GM12878 (cell line): ENCODE measurements around the gene PAQR8. TPM values are rescaled to one million over a fixed set of nuclear protein-coding genes. Genes with fewer than 3 reads are reported as not detected.

Experiments used
- ATAC-seq: fragments of 200-7000 bp; cut with Tn5 transposase; 3 replicates; pipeline ENCODE4 v1.9.1; 2020; ENCODE audit warnings: mild to moderate bottlenecking, moderate library complexity
- BruUV-seq: library from RNA; stranded (reverse); fragments of 400-500 nt; replicated peaks from 2 replicates; lab custom pipeline; 2021; lab: Mats Ljungman, UMichigan
- CTCF ChIA-PET: fragments of 300-600 bp; sonication (Branson Sonifier 250); formaldehyde crosslinking; extraction: SDS; loops from one replicate; lab custom pipeline; 2021; ENCODE audit warnings: inconsistent platforms; lab: Yijun Ruan, JAX
- POLR2A ChIA-PET: fragments of 350-600 bp; formaldehyde crosslinking; extraction: SDS; loops from one replicate; lab custom pipeline; 2021; ENCODE audit warnings: inconsistent platforms; lab: Charles Lee
- RAD21 ChIA-PET: fragments of 300-600 bp; sonication (Branson Sonifier 250); formaldehyde crosslinking; loops from one replicate; lab custom pipeline; 2023; ENCODE audit warnings: antibody characterized with exemption; ENCODE audit not compliant: unreplicated experiment; lab: Charles Lee
- SMC1A ChIA-PET: fragments of 300-600 bp; sonication (Branson Sonifier 250); formaldehyde crosslinking; loops from one replicate; lab custom pipeline; 2023; ENCODE audit not compliant: unreplicated experiment, uncharacterized antibody; lab: Charles Lee
- DNase-seq: peaks from one replicate; pipeline ENCODE4 v3.0.0-alpha.2; 2011; ENCODE audit warnings: low read depth, low spot score
- FAIRE-seq: peaks from 3 replicates; lab custom pipeline; 2011; peaks lifted over from hg19 to GRCh38; lab: Jason Lieb, UNC
- H2AFZ ChIP-seq: 2 replicates; pipeline ENCODE4 v1.6.0; 2011; ENCODE audit warnings: low read depth, low read length, control low read depth; ENCODE audit not compliant: control insufficient read depth
- H3K27ac ChIP-seq: 2 replicates; pipeline ENCODE4 v1.5.1; 2011; ENCODE audit warnings: control low read depth; ENCODE audit not compliant: control insufficient read depth, insufficient read depth
- H3K27me3 ChIP-seq, 2 experiments: replicated peaks in 1 of 2; 2 replicates each; pipeline versions ENCODE4 v1.6.0 to v1.6.1; 2011; ENCODE audit warnings: low read length in 1 of 2; ENCODE audit not compliant: control insufficient read depth in 2 of 2, insufficient read depth in 2 of 2
- H3K36me3 ChIP-seq, 2 experiments: 2 replicates each; pipeline ENCODE4 v1.5.1; 2011; ENCODE audit warnings: low read length in 1 of 2; ENCODE audit not compliant: control insufficient read depth in 2 of 2, insufficient read depth in 2 of 2
- H3K4me1 ChIP-seq: 2 replicates; pipeline ENCODE4 v1.6.1; 2011; ENCODE audit warnings: mild to moderate bottlenecking, low read length, moderate library complexity, mixed read lengths; ENCODE audit not compliant: control insufficient read depth, insufficient read depth
- H3K4me2 ChIP-seq: 2 replicates; pipeline ENCODE4 v1.6.0; 2011; ENCODE audit warnings: control low read depth; ENCODE audit not compliant: control insufficient read depth, insufficient read depth
- H3K4me3 ChIP-seq: fragments of 200-600 bp; sonication (generic); 2 replicates; pipeline ENCODE4 v1.5.1; 2016
- H3K79me2 ChIP-seq: 2 replicates; pipeline ENCODE4 v1.6.0; 2011; ENCODE audit warnings: low read length; ENCODE audit not compliant: control insufficient read depth, insufficient read depth
- H3K9ac ChIP-seq: 2 replicates; pipeline ENCODE4 v1.8.0; 2011; ENCODE audit warnings: low read length, control low read depth, mixed read lengths; ENCODE audit not compliant: control insufficient read depth, insufficient read depth
- H3K9me3 ChIP-seq: replicated peaks from 3 replicates; pipeline ENCODE4 v1.5.1; 2011; ENCODE audit warnings: mild to moderate bottlenecking, low read length; ENCODE audit not compliant: control insufficient read depth, insufficient read depth
- H4K20me1 ChIP-seq: 2 replicates; pipeline ENCODE4 v1.6.0; 2011; ENCODE audit not compliant: control insufficient read depth, insufficient read depth
- CHD4 ChIP-seq: fragments of 200-600 bp; sonication (generic); IDR thresholded peaks from 2 replicates; pipeline ENCODE4 v1.6.1; 2016; ENCODE audit warnings: mild to moderate bottlenecking
- CREM ChIP-seq: IDR thresholded peaks from 2 replicates; pipeline ENCODE4 v1.6.1; 2014; ENCODE audit warnings: antibody characterized with exemption, low read depth
- ETV6 ChIP-seq, 2 experiments: fragments of 450-650 bp in 1 of 2; IDR thresholded peaks in 1 of 2; conservative IDR thresholded peaks in 1 of 2; 2 replicates each; pipeline ENCODE4 v1.6.1; 2014; ENCODE audit warnings: antibody characterized with exemption in 1 of 2, borderline replicate concordance in 1 of 2, low read depth in 1 of 2, mild to moderate bottlenecking in 1 of 2, moderate library complexity in 1 of 2
- FOXM1 ChIP-seq: IDR thresholded peaks from 2 replicates; pipeline ENCODE4 v1.6.1; 2012; ENCODE audit warnings: low read depth, mild to moderate bottlenecking, inconsistent platforms, low read length, moderate library complexity
- IKZF1 ChIP-seq: fragments of 450-650 bp; conservative IDR thresholded peaks from 2 replicates; pipeline ENCODE4 v1.6.1; 2017; ENCODE audit warnings: antibody characterized with exemption, mild to moderate bottlenecking
- KAT2A ChIP-seq: conservative IDR thresholded peaks from 2 replicates; pipeline ENCODE4 v1.6.1; 2011; ENCODE audit warnings: low read depth, low read length; ENCODE audit not compliant: control insufficient read depth
- MTA2 ChIP-seq: fragments of 450-650 bp; IDR thresholded peaks from 2 replicates; pipeline ENCODE4 v1.6.1; 2016; ENCODE audit warnings: low read depth, mild to moderate bottlenecking, moderate library complexity
- SMAD1 ChIP-seq: fragments of 450-650 bp; IDR thresholded peaks from 2 replicates; pipeline ENCODE4 v1.6.1; 2018; ENCODE audit warnings: mild to moderate bottlenecking, low read depth; ENCODE audit not compliant: partially characterized antibody
- ZNF217 ChIP-seq: fragments of 450-650 bp; IDR thresholded peaks from 2 replicates; pipeline ENCODE4 v1.6.1; 2017; ENCODE audit warnings: antibody characterized with exemption, mild to moderate bottlenecking
- ZNF274 ChIP-seq: IDR thresholded peaks from one replicate; pipeline ENCODE4 v1.8.0; 2011; ENCODE audit not compliant: insufficient read length, insufficient read depth
- WGBS: methylation state at CpG from one replicate; pipeline ENCODE4 v1.1.6; 2016; ENCODE audit warnings: low lambda C conversion rate; ENCODE audit not compliant: insufficient replicate concordance, insufficient coverage; ENCODE audit errors: missing lambda C conversion rate; 5-methylcytosine and 5-hydroxymethylcytosine counted together
- in situ Hi-C: fragments of 300-500 bp; cut with MboI; formaldehyde crosslinking; loops from 9 replicates; pipeline ENCODE4 v1.14.3; 2018; ENCODE audit warnings: mixed read lengths
- intact Hi-C: fragments of 100-400 bp; cut with micrococcal nuclease; formaldehyde crosslinking; loops from one replicate; pipeline ENCODE4 v1.14.2; 2022; ENCODE audit not compliant: unreplicated experiment
- polyA plus RNA-seq, 11 experiments: library from polyadenylated mRNA; depleted of rRNA in 4 of 11; unstranded in 6 of 11; stranded (reverse) in 5 of 11; fragments of >200 nt; fragmentation: Nextera tagmentation in 4 of 11; fragmentation: Illumina TruSeq in 1 of 11; extraction: Ambion mirVana in 4 of 11; extraction: Trizol in 1 of 11; gene quantifications; 1 replicate in 1 of 11; 2 replicates in 10 of 11; pipeline versions ENCODE4 v1.2.1 to v1.2.3, GENCODE V29; 2011 to 2016; ENCODE audit warnings: inconsistent platforms in 2 of 11, missing spikeins in 2 of 11, low read depth in 1 of 11
- total RNA-seq, 4 experiments: library from RNA; depleted of rRNA in 3 of 4; stranded (reverse); fragments of >200 nt in 3 of 4; fragmentation: Illumina TruSeq in 1 of 4; extraction: Trizol in 1 of 4; gene quantifications; 2 replicates each; pipeline versions ENCODE4 v1.2.1 to v1.2.3, GENCODE V29; 2013 to 2021
- TF ChIP-seq, protein P1 (sequence below): fragments of 450-650 bp; IDR thresholded peaks from 2 replicates; pipeline ENCODE4 v1.6.1; 2017; ENCODE audit warnings: antibody characterized with exemption, mild to moderate bottlenecking, moderate library complexity
- TF ChIP-seq, protein P2 (sequence below): IDR thresholded peaks from 2 replicates; pipeline ENCODE4 v1.6.1; 2012; ENCODE audit warnings: low read depth, low read length, improper control_type of control experiment
- TF ChIP-seq, protein P3 (sequence below): fragments of 450-650 bp; conservative IDR thresholded peaks from 2 replicates; pipeline ENCODE4 v1.6.1; 2017; ENCODE audit warnings: mild to moderate bottlenecking, moderate library complexity

Gene PAQR8
- total and polyA plus RNA-seq, 10 of the 15 experiments (the other 5 are each of a cell fraction or from before 2014, with no cell fraction given): 3.9 to 22.4 (median 14.6) TPM

- H3K4me3 ChIP-seq: no peak overlapping the region
- no peak for FAIRE-seq
- no peaks in the 10 kb centered on the region for H3K9me3 ChIP-seq
- peak overlapping the region; percentile 15; the same call in 1 of the 2 replicates for H3K4me2 ChIP-seq
- H2AFZ ChIP-seq: no peak overlapping the region
- ATAC-seq: no peak
- H3K27ac ChIP-seq: no peak overlapping the region
- intact Hi-C loops (no loop called here), in situ Hi-C loops (no loop called here)
- POLR2A ChIA-PET: interaction anchor here (0.6 to 7.6 kb wide), 6 partner anchors 8 to 80 kb away, joined by 4 to 79 read pairs (median 7); partner anchors contain the start of gene MCM3
- H3K79me2 ChIP-seq: peaks cover 37% of the 10 kb centered on the region
- RAD21 ChIA-PET: interaction anchor here (0.8 to 8.3 kb wide), 10 partner anchors 10 to 93 kb away, joined by 3 to 125 read pairs (median 6); partner anchors contain the start of gene MCM3
- peaks cover 14% of the 10 kb centered on the region for H3K4me1 ChIP-seq
- 96% methylated on average over 4 of the region's 4 CpGs for WGBS
- CTCF ChIA-PET: interaction anchor here (1.0 to 8.8 kb wide), 12 partner anchors 10 to 101 kb away, joined by 3 to 110 read pairs (median 5); partner anchors contain the start of gene MCM3
- no peak for DNase-seq
- peaks cover 2 to 5% of the 10 kb centered on the region in 2 experiments; a peak in 2 of 4 replicates for H3K36me3 ChIP-seq
- no peaks in the 10 kb centered on the region for H3K27me3 ChIP-seq
- SMC1A ChIA-PET: interaction anchor here (1.0 to 8.3 kb wide), 13 partner anchors 9 to 298 kb away, joined by 3 to 112 read pairs (median 9); partner anchors contain the start of gene MCM3
- BruUV-seq: no TSS peak
- no peak overlapping the region for H3K9ac ChIP-seq
- no peaks in the 10 kb centered on the region for H4K20me1 ChIP-seq
- no peak for TF ChIP-seq SMAD1
- TF ChIP-seq, protein P1, sequence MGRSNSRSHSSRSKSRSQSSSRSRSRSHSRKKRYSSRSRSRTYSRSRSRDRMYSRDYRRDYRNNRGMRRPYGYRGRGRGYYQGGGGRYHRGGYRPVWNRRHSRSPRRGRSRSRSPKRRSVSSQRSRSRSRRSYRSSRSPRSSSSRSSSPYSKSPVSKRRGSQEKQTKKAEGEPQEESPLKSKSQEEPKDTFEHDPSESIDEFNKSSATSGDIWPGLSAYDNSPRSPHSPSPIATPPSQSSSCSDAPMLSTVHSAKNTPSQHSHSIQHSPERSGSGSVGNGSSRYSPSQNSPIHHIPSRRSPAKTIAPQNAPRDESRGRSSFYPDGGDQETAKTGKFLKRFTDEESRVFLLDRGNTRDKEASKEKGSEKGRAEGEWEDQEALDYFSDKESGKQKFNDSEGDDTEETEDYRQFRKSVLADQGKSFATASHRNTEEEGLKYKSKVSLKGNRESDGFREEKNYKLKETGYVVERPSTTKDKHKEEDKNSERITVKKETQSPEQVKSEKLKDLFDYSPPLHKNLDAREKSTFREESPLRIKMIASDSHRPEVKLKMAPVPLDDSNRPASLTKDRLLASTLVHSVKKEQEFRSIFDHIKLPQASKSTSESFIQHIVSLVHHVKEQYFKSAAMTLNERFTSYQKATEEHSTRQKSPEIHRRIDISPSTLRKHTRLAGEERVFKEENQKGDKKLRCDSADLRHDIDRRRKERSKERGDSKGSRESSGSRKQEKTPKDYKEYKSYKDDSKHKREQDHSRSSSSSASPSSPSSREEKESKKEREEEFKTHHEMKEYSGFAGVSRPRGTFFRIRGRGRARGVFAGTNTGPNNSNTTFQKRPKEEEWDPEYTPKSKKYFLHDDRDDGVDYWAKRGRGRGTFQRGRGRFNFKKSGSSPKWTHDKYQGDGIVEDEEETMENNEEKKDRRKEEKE: no peak
- TF ChIP-seq MTA2: no peak
- TF ChIP-seq ZNF274: no peak
- no peak for TF ChIP-seq ETV6 (conservative IDR thresholded peaks at IDR 0.05 in 1 of 2, IDR thresholded peaks at IDR 0.05 in 1 of 2; ENCODE audit: borderline replicate concordance in 1 of 2, low read depth in 1 of 2)
- TF ChIP-seq, protein P2, sequence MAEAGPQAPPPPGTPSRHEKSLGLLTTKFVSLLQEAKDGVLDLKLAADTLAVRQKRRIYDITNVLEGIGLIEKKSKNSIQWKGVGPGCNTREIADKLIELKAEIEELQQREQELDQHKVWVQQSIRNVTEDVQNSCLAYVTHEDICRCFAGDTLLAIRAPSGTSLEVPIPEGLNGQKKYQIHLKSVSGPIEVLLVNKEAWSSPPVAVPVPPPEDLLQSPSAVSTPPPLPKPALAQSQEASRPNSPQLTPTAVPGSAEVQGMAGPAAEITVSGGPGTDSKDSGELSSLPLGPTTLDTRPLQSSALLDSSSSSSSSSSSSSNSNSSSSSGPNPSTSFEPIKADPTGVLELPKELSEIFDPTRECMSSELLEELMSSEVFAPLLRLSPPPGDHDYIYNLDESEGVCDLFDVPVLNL: no peak
- no peak for TF ChIP-seq KAT2A
- TF ChIP-seq, protein P3, sequence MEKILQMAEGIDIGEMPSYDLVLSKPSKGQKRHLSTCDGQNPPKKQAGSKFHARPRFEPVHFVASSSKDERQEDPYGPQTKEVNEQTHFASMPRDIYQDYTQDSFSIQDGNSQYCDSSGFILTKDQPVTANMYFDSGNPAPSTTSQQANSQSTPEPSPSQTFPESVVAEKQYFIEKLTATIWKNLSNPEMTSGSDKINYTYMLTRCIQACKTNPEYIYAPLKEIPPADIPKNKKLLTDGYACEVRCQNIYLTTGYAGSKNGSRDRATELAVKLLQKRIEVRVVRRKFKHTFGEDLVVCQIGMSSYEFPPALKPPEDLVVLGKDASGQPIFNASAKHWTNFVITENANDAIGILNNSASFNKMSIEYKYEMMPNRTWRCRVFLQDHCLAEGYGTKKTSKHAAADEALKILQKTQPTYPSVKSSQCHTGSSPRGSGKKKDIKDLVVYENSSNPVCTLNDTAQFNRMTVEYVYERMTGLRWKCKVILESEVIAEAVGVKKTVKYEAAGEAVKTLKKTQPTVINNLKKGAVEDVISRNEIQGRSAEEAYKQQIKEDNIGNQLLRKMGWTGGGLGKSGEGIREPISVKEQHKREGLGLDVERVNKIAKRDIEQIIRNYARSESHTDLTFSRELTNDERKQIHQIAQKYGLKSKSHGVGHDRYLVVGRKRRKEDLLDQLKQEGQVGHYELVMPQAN: no peak
- no peak for TF ChIP-seq CHD4
- no peak for TF ChIP-seq FOXM1
- TF ChIP-seq ZNF217: no peak
- TF ChIP-seq IKZF1: no peak
- TF ChIP-seq CREM: no peak
Observed at GRCh38 chr6:52365317-52365716, 3.4 kb downstream of the PAQR8 start.
